Subcutaneous abdominal adipose tissue (tissue), 5 donors: ENCODE results near the gene SNX6.
"Not testable (repeated sequence)": the region's sequence is repeated elsewhere in the genome, so short reads cannot be mapped to it uniquely, and the experiment has no call there.

Experiments used
- H3K27ac ChIP-seq: one replicate; pipeline ENCODE4 v1.7.0; 2013; ENCODE audit warnings: low read depth, mild to moderate bottlenecking, inconsistent platforms, low read length, moderate library complexity
- H3K27me3 ChIP-seq, 5 donors: one replicate each; pipeline ENCODE4 v1.7.0; 2013; ENCODE audit warnings: low read length in 5 of 5, inconsistent platforms in 1 of 5; ENCODE audit not compliant: control insufficient read depth in 5 of 5, insufficient read depth in 4 of 5
- H3K36me3 ChIP-seq, 5 donors: one replicate each; pipeline ENCODE4 v1.7.0; 2013; ENCODE audit warnings: low read length in 5 of 5; ENCODE audit not compliant: control insufficient read depth in 5 of 5, insufficient read depth in 5 of 5
- H3K4me1 ChIP-seq, 5 donors: one replicate each; pipeline ENCODE4 v1.7.0; 2013; ENCODE audit warnings: low read length in 5 of 5, mild to moderate bottlenecking in 3 of 5, moderate library complexity in 1 of 5; ENCODE audit not compliant: control insufficient read depth in 5 of 5, insufficient read depth in 5 of 5
- H3K4me3 ChIP-seq, 5 donors: one replicate each; pipeline ENCODE4 v1.7.0; 2013; ENCODE audit warnings: low read length in 5 of 5, low read depth in 1 of 5
- H3K9ac ChIP-seq, 5 donors: one replicate each; pipeline ENCODE4 v1.7.0; 2013; ENCODE audit warnings: low read length in 5 of 5, mild to moderate bottlenecking in 4 of 5, moderate library complexity in 3 of 5
- H3K9me3 ChIP-seq, 5 donors: one replicate each; pipeline ENCODE4 v1.7.0; 2013; ENCODE audit warnings: low read length in 5 of 5; ENCODE audit not compliant: control insufficient read depth in 5 of 5
- donor health status: healthy.
- donor health status: healthy.
- donor health status: healthy.
- donor health status: healthy.
- donor health status: healthy.

SNX6 gene

GRCh38 chr14:34642595-34642994 lies 12.6 kb upstream of the SNX6 start:
- Histone ChIP-seq H3K4me3 (no peak overlapping the region), H3K9ac (no peak overlapping the region), H3K27me3 (no peaks in the 10 kb centered on the region), H3K4me1 (peaks cover 0 to 7% (median 3%) of the 10 kb centered on the region in 5 donors), H3K27ac (no peak overlapping the region), H3K36me3 (no peaks in the 10 kb centered on the region), H3K9me3 (no peaks in the 10 kb centered on the region)

GRCh38 chr14:34640826-34641225 lies 10.9 kb upstream of the SNX6 start:
- Histone ChIP-seq H3K36me3 (no peaks in the 10 kb centered on the region), H3K9me3 (no peaks in the 10 kb centered on the region), H3K4me1 (peaks cover 0 to 7% (median 3%) of the 10 kb centered on the region in 5 donors), H3K4me3 (no peak overlapping the region), H3K27me3 (no peaks in the 10 kb centered on the region), H3K27ac (no peak overlapping the region), H3K9ac (no peak overlapping the region)

GRCh38 chr14:34634360-34634771 lies 4.4 kb upstream of the SNX6 start:
- H3K4me1 ChIP-seq, H3K27ac ChIP-seq, H3K27me3 ChIP-seq, H3K4me3 ChIP-seq, H3K9ac ChIP-seq, H3K36me3 ChIP-seq, H3K9me3 ChIP-seq: not testable (repeated sequence)

- Histone ChIP-seq H3K9me3 (no peaks in the 10 kb centered on the region), H3K4me1 (peaks cover 2 to 13% (median 11%) of the 10 kb centered on the region in 5 donors), H3K9ac (no peak overlapping the region), H3K27ac (no peak overlapping the region), H3K27me3 (no peaks in the 10 kb centered on the region), H3K36me3 (no peaks in the 10 kb centered on the region), H3K4me3 (no peak overlapping the region)
Observed at GRCh38 chr14:34633742-34634141, 3.8 kb upstream of the SNX6 start.

GRCh38 chr14:34632411-34632978 lies 2.5 kb upstream of the SNX6 start:
- H3K4me1 ChIP-seq: peaks cover 3 to 19% (median 18%) of the 10 kb centered on the region in 5 donors
- H3K36me3 ChIP-seq: no peaks in the 10 kb centered on the region
- H3K27me3 ChIP-seq: no peaks in the 10 kb centered on the region
- H3K27ac ChIP-seq: no peak overlapping the region
- no peaks in the 10 kb centered on the region for H3K9me3 ChIP-seq
- H3K4me3 ChIP-seq: no peak overlapping the region
- no peak overlapping the region for H3K9ac ChIP-seq

GRCh38 chr14:34629344-34629656 lies 648 bp downstream of the SNX6 start:
- Histone ChIP-seq H3K9ac (peak overlapping the region; percentile 80 to 95 (median 92)), H3K36me3 (peaks cover 0 to 3% (median 0%) of the 10 kb centered on the region in 5 donors), H3K4me3 (peak overlapping the region; percentile 76 to 98 (median 91)), H3K27me3 (no peaks in the 10 kb centered on the region), H3K9me3 (no peaks in the 10 kb centered on the region), H3K4me1 (peaks cover 3 to 23% (median 18%) of the 10 kb centered on the region in 5 donors), H3K27ac (peak overlapping the region; percentile 80)

- peak overlapping the region; percentile 76 to 98 (median 91) for H3K4me3 ChIP-seq
Observed at GRCh38 chr14:34628681-34629135, 1.2 kb downstream of the SNX6 start.

GRCh38 chr14:34623506-34623905 lies 6.4 kb downstream of the SNX6 start:
- H3K27ac ChIP-seq: no peak overlapping the region
- no peaks in the 10 kb centered on the region for H3K9me3 ChIP-seq
- H3K27me3 ChIP-seq: no peaks in the 10 kb centered on the region
- H3K4me1 ChIP-seq: peaks cover 0 to 21% (median 16%) of the 10 kb centered on the region in 5 donors
- no peak overlapping the region for H3K9ac ChIP-seq
- no peak overlapping the region for H3K4me3 ChIP-seq
- H3K36me3 ChIP-seq: peaks cover 8 to 19% (median 13%) of the 10 kb centered on the region in 5 donors

More at GRCh38 chr14:34628681-34629135, 1.2 kb downstream of the SNX6 start:
- no peaks in the 10 kb centered on the region for H3K27me3 ChIP-seq
- H3K27ac ChIP-seq: peak overlapping the region; percentile 80
- peaks cover 0 to 3% (median 2%) of the 10 kb centered on the region in 5 donors for H3K36me3 ChIP-seq
- H3K4me1 ChIP-seq: peaks cover 3 to 23% (median 18%) of the 10 kb centered on the region in 5 donors
- H3K9ac ChIP-seq: peak overlapping the region in 4 of 5 donors; percentile 80 to 95 (median 90)
- H3K9me3 ChIP-seq: no peaks in the 10 kb centered on the region

- Histone ChIP-seq H3K9ac (no peak overlapping the region), H3K4me1 (peaks cover 0 to 18% (median 13%) of the 10 kb centered on the region in 5 donors), H3K27ac (no peak overlapping the region), H3K27me3 (no peaks in the 10 kb centered on the region), H3K9me3 (no peaks in the 10 kb centered on the region), H3K36me3 (peaks cover 15 to 25% (median 18%) of the 10 kb centered on the region in 5 donors), H3K4me3 (no peak overlapping the region)
Observed at GRCh38 chr14:34620839-34621238, 9.1 kb downstream of the SNX6 start.

GRCh38 chr14:34620115-34620514 lies 9.8 kb downstream of the SNX6 start:
- H3K36me3 ChIP-seq: peaks cover 15 to 25% (median 18%) of the 10 kb centered on the region in 5 donors
- H3K4me1 ChIP-seq: peaks cover 0 to 18% (median 13%) of the 10 kb centered on the region in 5 donors
- H3K27me3 ChIP-seq: no peaks in the 10 kb centered on the region
- H3K4me3 ChIP-seq: no peak overlapping the region
- H3K27ac ChIP-seq: no peak overlapping the region
- H3K9me3 ChIP-seq: no peaks in the 10 kb centered on the region
- H3K9ac ChIP-seq: no peak overlapping the region
